Activated CD8-positive, alpha-beta memory T cell treated with anti-CD3 and anti-CD28 coated beads for 24 hours (primary cell): Measurements from ENCODE around the gene ASMT.
"Not testable (repeated sequence)": the region's sequence is repeated elsewhere in the genome, so short reads cannot be mapped to it uniquely, and the experiment has no call there.

Experiments used
- DNase-seq: peaks from one replicate; pipeline ENCODE4 v3.0.0-alpha.2; 2020

The ASMT gene

GRCh38 chrX:1598021-1598875, 16.6 kb upstream of the ASMT start:
- DNase-seq: no peak

- no peak for DNase-seq
Measured at GRCh38 chrX:1598876-1599790, 15.7 kb upstream of the ASMT start.

- no peak for DNase-seq
Measured at GRCh38 chrX:1599791-1600405, 15.0 kb upstream of the ASMT start.

- no peak for DNase-seq
Measured at GRCh38 chrX:1600406-1601050, 14.3 kb upstream of the ASMT start.

- DNase-seq: no peak
Measured at GRCh38 chrX:1601051-1601767, 13.7 kb upstream of the ASMT start.

GRCh38 chrX:1601768-1602085, 13.1 kb upstream of the ASMT start:
- DNase-seq: no peak

- DNase-seq: no peak
Measured at GRCh38 chrX:1602299-1602698, 12.6 kb upstream of the ASMT start.

- no peak for DNase-seq
Measured at GRCh38 chrX:1606496-1606895, 8.4 kb upstream of the ASMT start.

- DNase-seq: no peak
Measured at GRCh38 chrX:1609311-1609710, 5.5 kb upstream of the ASMT start.

GRCh38 chrX:1609762-1610161, 5.1 kb upstream of the ASMT start:
- DNase-seq: no peak

GRCh38 chrX:1610166-1610565, 4.7 kb upstream of the ASMT start:
- DNase-seq: no peak

GRCh38 chrX:1610736-1611135, 4.1 kb upstream of the ASMT start:
- no peak for DNase-seq

GRCh38 chrX:1612641-1613286, 2.1 kb upstream of the ASMT start:
- DNase-seq: no peak

- no peak for DNase-seq
Measured at GRCh38 chrX:1618689-1619088, 3.8 kb downstream of the ASMT start.

- DNase-seq: no peak
Measured at GRCh38 chrX:1623691-1624090, 8.8 kb downstream of the ASMT start.

- not testable (repeated sequence) for DNase-seq
Measured at GRCh38 chrX:1624158-1624860, 9.4 kb downstream of the ASMT start.

GRCh38 chrX:1624861-1625215, 10.0 kb downstream of the ASMT start:
- DNase-seq: not testable (repeated sequence)

GRCh38 chrX:1629244-1629643, 14.4 kb downstream of the ASMT start:
- DNase-seq: no peak

- no peak for DNase-seq
Measured at GRCh38 chrX:1646009-1646408, 31.1 kb downstream of the ASMT start.

GRCh38 chrX:1649621-1650020, 34.8 kb downstream of the ASMT start:
- no peak for DNase-seq
